B cell (primary cell): Measurements from ENCODE around the gene ADAMTSL5. TPM values are rescaled to one million over a fixed set of nuclear protein-coding genes. Genes with fewer than 3 reads are reported as not detected.

ENCODE experiments used
- ATAC-seq: fragments of 200-7000 bp; cut with Tn5 transposase; one replicate; pipeline ENCODE4 v1.10.0; 2021; ENCODE audit warnings: low read depth, mild to moderate bottlenecking, moderate number of reproducible peaks, moderate library complexity
- CTCF ChIA-PET: fragments of 350-600 bp; sonication (Branson Sonifier 250); formaldehyde crosslinking; loops from one replicate; lab custom pipeline; 2021; ENCODE audit warnings: antibody characterized with exemption, inconsistent platforms; lab: Charles Lee
- POLR2A ChIA-PET: fragments of 350-600 bp; sonication (Branson Sonifier 250); formaldehyde crosslinking; loops from one replicate; lab custom pipeline; 2021; ENCODE audit warnings: antibody characterized with exemption; lab: Charles Lee
- DNase-seq: peaks from one replicate; pipeline ENCODE4 v3.0.0; 2013
- H2AFZ ChIP-seq: 2 replicates; pipeline ENCODE4 v1.6.1; 2012; ENCODE audit warnings: mild to moderate bottlenecking, low read depth, low read length; ENCODE audit not compliant: insufficient read depth, poor library complexity, severe bottlenecking
- H3K27ac ChIP-seq, 2 donors: 1 replicate in 1 of 2; 2 replicates in 1 of 2; pipeline ENCODE4 v1.5.1; 2012 to 2013; ENCODE audit warnings: low read length in 2 of 2, mild to moderate bottlenecking in 2 of 2, moderate library complexity in 1 of 2
- H3K27me3 ChIP-seq, 4 experiments: fragments of 200-600 bp in 1 of 4; sonication (generic) in 1 of 4; replicated peaks in 1 of 4; 1 replicate in 2 of 4; 2 replicates in 2 of 4; pipeline versions ENCODE4 v1.6.1 to v1.7.0; 2013 to 2016; ENCODE audit warnings: low read length in 3 of 4, mild to moderate bottlenecking in 2 of 4, mixed read lengths in 1 of 4, moderate library complexity in 1 of 4; ENCODE audit not compliant: insufficient read depth in 4 of 4, control insufficient read depth in 3 of 4; ENCODE audit errors: control extremely low read depth in 1 of 4
- H3K36me3 ChIP-seq, 2 experiments: replicated peaks in 1 of 2; 1 replicate in 1 of 2; 2 replicates in 1 of 2; pipeline versions ENCODE4 v1.6.1 to v1.7.1; 2013; ENCODE audit warnings: low read length in 1 of 2; ENCODE audit not compliant: insufficient read depth in 2 of 2, control insufficient read depth in 1 of 2; ENCODE audit errors: control extremely low read depth in 1 of 2, extremely low read depth in 1 of 2
- H3K4me1 ChIP-seq, 2 donors: fragments of 200-600 bp in 1 of 2; sonication (generic) in 1 of 2; 1 replicate in 1 of 2; 2 replicates in 1 of 2; pipeline versions ENCODE4 v1.5.1 to v1.6.1; 2013 to 2017; ENCODE audit warnings: low read length in 2 of 2; ENCODE audit not compliant: control insufficient read depth in 2 of 2, insufficient read depth in 2 of 2
- H3K4me2 ChIP-seq: replicated peaks from 2 replicates; pipeline ENCODE3; 2012; ENCODE audit warnings: mild to moderate bottlenecking, low read depth, low read length; ENCODE audit not compliant: poor library complexity, severe bottlenecking
- H3K4me3 ChIP-seq, 5 experiments: fragments of 200-600 bp in 1 of 5; sonication (generic) in 1 of 5; 1 replicate in 3 of 5; 2 replicates in 2 of 5; pipeline versions ENCODE4 v1.5.1 to v1.7.0; 2011 to 2016; ENCODE audit warnings: low read length in 4 of 5, mild to moderate bottlenecking in 4 of 5, low read depth in 2 of 5, control low read depth in 1 of 5, moderate library complexity in 1 of 5; ENCODE audit not compliant: insufficient read depth in 1 of 5; ENCODE audit errors: control extremely low read depth in 1 of 5, extremely low read depth in 1 of 5
- H3K79me2 ChIP-seq: fragments of 200-600 bp; sonication (generic); one replicate; pipeline ENCODE4 v1.6.0; 2016; ENCODE audit warnings: low read length; ENCODE audit not compliant: control insufficient read depth, insufficient read depth
- H3K9ac ChIP-seq: fragments of 200-600 bp; sonication (generic); 2 replicates; pipeline ENCODE4 v1.6.1; 2017; ENCODE audit warnings: mild to moderate bottlenecking, low read length, moderate library complexity
- H3K9me3 ChIP-seq, 3 donors: one replicate each; pipeline versions ENCODE4 v1.6.1 to v1.7.1; 2013; ENCODE audit warnings: low read length in 2 of 3; ENCODE audit not compliant: control insufficient read depth in 2 of 3, insufficient read depth in 1 of 3; ENCODE audit errors: control extremely low read depth in 1 of 3
- H4K20me1 ChIP-seq: 2 replicates; pipeline ENCODE4 v1.6.0; 2012; ENCODE audit warnings: mild to moderate bottlenecking, low read length; ENCODE audit not compliant: insufficient read depth, control insufficient read depth, poor library complexity, severe bottlenecking
- H3K27ac Mint-ChIP-seq: one replicate; pipeline ENCODE4 v1.8.0; 2021; ENCODE audit warnings: mixed read lengths
- H3K27me3 Mint-ChIP-seq: one replicate; pipeline ENCODE4 v1.8.0; 2021; ENCODE audit warnings: mixed read lengths
- H3K4me1 Mint-ChIP-seq: one replicate; pipeline ENCODE4 v1.8.0; 2021; ENCODE audit warnings: mixed read lengths
- H3K4me3 Mint-ChIP-seq: one replicate; pipeline ENCODE4 v1.8.0; 2021; ENCODE audit warnings: mixed read lengths
- H3K9me3 Mint-ChIP-seq: one replicate; pipeline ENCODE4 v1.8.0; 2022; ENCODE audit warnings: mixed read lengths; ENCODE audit not compliant: insufficient read depth
- EZH2 ChIP-seq: IDR thresholded peaks from 2 replicates; pipeline ENCODE4 v1.6.1; 2012; ENCODE audit warnings: borderline replicate concordance, low read depth, mild to moderate bottlenecking, moderate library complexity, low read length; ENCODE audit not compliant: insufficient read depth, poor library complexity, severe bottlenecking
- WGBS: methylation state at CpG from one replicate; pipeline ENCODE4 v1.1.5; 2013; ENCODE audit warnings: missing lambda C conversion rate; ENCODE audit not compliant: insufficient coverage; 5-methylcytosine and 5-hydroxymethylcytosine counted together
- intact Hi-C: fragments of 100-400 bp; cut with micrococcal nuclease; formaldehyde crosslinking; loops from one replicate; pipeline ENCODE4 v1.10.0; 2022
- polyA plus RNA-seq: library from polyadenylated mRNA; depleted of rRNA; stranded (reverse); fragments of >200 nt; gene quantifications from 2 replicates; pipeline ENCODE4 v1.2.3, GENCODE V29; 2012
- total RNA-seq, 2 donors: library from RNA; stranded (reverse); fragments of 120-200 nt in 1 of 2; gene quantifications; 1 replicate in 1 of 2; 2 replicates in 1 of 2; pipeline versions ENCODE4 v1.2.3 to v1.2.4, GENCODE V29; 2013 to 2022
- TF ChIP-seq, protein P1 (sequence below): fragments of 200-600 bp; IDR thresholded peaks from one replicate; pipeline ENCODE4 v1.8.0; 2022; ENCODE audit warnings: antibody characterized with exemption, mild to moderate bottlenecking

ADAMTSL5 gene
- total and polyA plus RNA-seq, 2 donors (not counting 1 experiment from before 2014, with no cell fraction given) = 0.09 TPM; not detected in 1

DNA sequence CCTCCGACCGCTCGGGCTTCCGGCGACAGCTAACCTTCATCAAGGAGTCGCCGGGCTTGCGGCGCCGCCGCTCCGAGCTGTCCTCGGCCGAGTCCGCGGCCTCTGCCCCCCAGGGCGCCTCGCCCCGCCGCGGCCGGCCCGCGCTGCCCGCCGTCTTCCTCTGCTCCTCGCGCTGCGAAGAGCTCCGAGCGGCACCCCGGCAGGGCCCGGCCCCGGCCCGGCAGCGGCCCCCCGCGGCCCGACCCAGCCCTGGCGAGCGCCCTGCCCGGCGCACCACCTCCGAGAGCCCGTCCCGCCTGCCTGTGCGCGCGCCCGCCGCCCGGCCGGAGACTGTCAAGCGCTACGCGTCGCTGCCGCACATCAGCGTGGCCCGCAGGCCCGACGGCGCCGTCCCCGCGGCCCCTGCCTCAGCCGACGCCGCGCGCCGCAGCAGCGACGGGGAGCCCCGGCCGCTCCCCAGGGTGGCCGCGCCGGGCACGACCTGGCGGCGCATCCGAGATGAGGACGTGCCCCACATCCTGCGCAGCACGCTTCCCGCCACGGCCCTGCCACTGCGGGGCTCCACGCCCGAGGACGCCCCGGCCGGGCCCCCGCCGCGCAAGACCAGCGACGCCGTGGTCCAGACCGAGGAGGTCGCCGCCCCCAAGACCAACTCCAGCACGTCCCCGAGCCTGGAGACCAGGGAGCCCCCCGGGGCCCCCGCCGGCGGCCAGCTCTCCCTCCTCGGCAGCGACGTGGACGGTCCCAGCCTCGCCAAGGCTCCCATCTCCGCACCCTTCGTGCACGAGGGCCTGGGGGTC lies 43.4 kb downstream of the ADAMTSL5 start:
- no peaks in the 10 kb centered on the region for H3K9me3 Mint-ChIP-seq
- Histone ChIP-seq H3K36me3 (no peaks in the 10 kb centered on the region), H2AFZ (no peak overlapping the region), H3K4me3 (peak overlapping the region in 3 of 5 experiments; percentile 51 to 55 (median 55)), H3K27ac (no peak overlapping the region), H3K9me3 (peaks cover 0 to 9% (median 0%) of the 10 kb centered on the region in 3 donors), H3K4me1 (peaks cover 55 to 68% of the 10 kb centered on the region in 2 donors), H3K79me2 (peaks cover 15% of the 10 kb centered on the region), H3K9ac (peak overlapping the region; percentile 66), H3K4me2 (peak overlapping the region; percentile 98), H3K27me3 (peaks cover 0 to 62% (median 18%) of the 10 kb centered on the region in 4 experiments), H4K20me1 (peaks cover 89% of the 10 kb centered on the region)
- peak overlapping the region; percentile 80 for H3K4me3 Mint-ChIP-seq
- TF ChIP-seq, protein P1, sequence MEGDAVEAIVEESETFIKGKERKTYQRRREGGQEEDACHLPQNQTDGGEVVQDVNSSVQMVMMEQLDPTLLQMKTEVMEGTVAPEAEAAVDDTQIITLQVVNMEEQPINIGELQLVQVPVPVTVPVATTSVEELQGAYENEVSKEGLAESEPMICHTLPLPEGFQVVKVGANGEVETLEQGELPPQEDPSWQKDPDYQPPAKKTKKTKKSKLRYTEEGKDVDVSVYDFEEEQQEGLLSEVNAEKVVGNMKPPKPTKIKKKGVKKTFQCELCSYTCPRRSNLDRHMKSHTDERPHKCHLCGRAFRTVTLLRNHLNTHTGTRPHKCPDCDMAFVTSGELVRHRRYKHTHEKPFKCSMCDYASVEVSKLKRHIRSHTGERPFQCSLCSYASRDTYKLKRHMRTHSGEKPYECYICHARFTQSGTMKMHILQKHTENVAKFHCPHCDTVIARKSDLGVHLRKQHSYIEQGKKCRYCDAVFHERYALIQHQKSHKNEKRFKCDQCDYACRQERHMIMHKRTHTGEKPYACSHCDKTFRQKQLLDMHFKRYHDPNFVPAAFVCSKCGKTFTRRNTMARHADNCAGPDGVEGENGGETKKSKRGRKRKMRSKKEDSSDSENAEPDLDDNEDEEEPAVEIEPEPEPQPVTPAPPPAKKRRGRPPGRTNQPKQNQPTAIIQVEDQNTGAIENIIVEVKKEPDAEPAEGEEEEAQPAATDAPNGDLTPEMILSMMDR = no peak
- no peak for TF ChIP-seq EZH2
- H3K4me1 Mint-ChIP-seq = peaks cover 20% of the 10 kb centered on the region
- H3K27ac Mint-ChIP-seq = no peak overlapping the region
- WGBS = 1% methylated on average over 117 of the region's 117 CpGs
- intact Hi-C loops = loop anchor here (2.0 kb wide), 1 partner anchor 21 kb away; the partner anchor contains the start of genes PCSK4 and REEP6
- POLR2A ChIA-PET = interaction anchor here (1.2 kb wide), 1 partner anchor 20 kb away, joined by 3 read pairs; no protein-coding TSS in a partner anchor
- CTCF ChIA-PET = interaction anchor here (0.8 to 2.3 kb wide), 3 partner anchors 15 to 203 kb away, joined by 3 to 11 read pairs (median 3); no protein-coding TSS in a partner anchor
- DNase-seq (peak; percentile 64), ATAC-seq (peak; percentile 3)
- H3K27me3 Mint-ChIP-seq = peaks cover 3% of the 10 kb centered on the region
